Mesothelial cell of epicardium (in vitro differentiated cells): ENCODE measurements around the gene TOMM22. TPM values are rescaled to one million over a fixed set of nuclear protein-coding genes. Genes with fewer than 3 reads are reported as not detected.
"Not testable (repeated sequence)": the region's sequence is repeated elsewhere in the genome, so short reads cannot be mapped to it uniquely, and the experiment has no call there.

Experiments used
- DNase-seq, 2 experiments: peaks; one replicate each; pipeline ENCODE4 v3.0.0; 2021; ENCODE audit warnings: low spot score in 2 of 2; ENCODE audit not compliant: unreplicated experiment in 2 of 2
- H3K27ac Mint-ChIP-seq: 2 replicates; pipeline ENCODE4 v1.8.0; 2021; ENCODE audit warnings: mixed read lengths
- H3K27me3 Mint-ChIP-seq: 2 replicates; pipeline ENCODE4 v1.8.0; 2021; ENCODE audit warnings: low read depth, mixed read lengths
- H3K36me3 Mint-ChIP-seq: 2 replicates; pipeline ENCODE4 v1.8.0; 2021; ENCODE audit warnings: mixed read lengths
- H3K4me1 Mint-ChIP-seq: 2 replicates; pipeline ENCODE4 v1.8.0; 2021; ENCODE audit warnings: mixed read lengths
- H3K4me3 Mint-ChIP-seq: 2 replicates; pipeline ENCODE4 v1.8.0; 2021; ENCODE audit warnings: mild to moderate bottlenecking, moderate library complexity, mixed read lengths
- H3K9me3 Mint-ChIP-seq: 2 replicates; pipeline ENCODE4 v1.8.0; 2021; ENCODE audit warnings: mixed read lengths
- CTCF ChIP-seq: fragments of 200-600 bp; sonication (generic); IDR thresholded peaks from one replicate; pipeline ENCODE4 v1.5.0; 2021; ENCODE audit warnings: antibody characterized with exemption; ENCODE audit not compliant: unreplicated experiment
- total RNA-seq: library from RNA; stranded (reverse); gene quantifications from 3 replicates; pipeline ENCODE4 v1.2.1, GENCODE V29; 2021

Gene TOMM22
- 59.7 to 68.1 TPM (median 61.4 TPM) in 3 replicates for total RNA-seq

- Mint-ChIP-seq H3K4me1 (peaks cover 15% of the 10 kb centered on the region), H3K9me3 (peaks cover 5% of the 10 kb centered on the region), H3K27me3 (no peaks in the 10 kb centered on the region), H3K27ac (peak within 1 kb of the TSS; percentile 98), H3K36me3 (peaks cover 31% of the 10 kb centered on the region), H3K4me3 (peak within 1 kb of the TSS; percentile 100)
- peak; percentile 63 to 76 for DNase-seq
- no peak for TF ChIP-seq CTCF
Observed at GRCh38 chr22:38681582-38682335, at the start of gene TOMM22. Gene TOMM22 (plus strand): TSS chr22:38681957. CDS start chr22:38681979, 22 bp downstream.

- Mint-ChIP-seq H3K27me3 (no peaks in the 10 kb centered on the region), H3K9me3 (no peaks in the 10 kb centered on the region), H3K4me1 (no peaks in the 10 kb centered on the region), H3K36me3 (peaks cover 29% of the 10 kb centered on the region), H3K27ac (no peak overlapping the region), H3K4me3 (no peak overlapping the region)
- DNase-seq: no peak
- TF ChIP-seq CTCF: no peak
Observed at GRCh38 chr22:38632528-38632927, 49.2 kb upstream of the TOMM22 start.

GRCh38 chr22:38638216-38638615 is 43.5 kb upstream of the TOMM22 start:
- DNase-seq: no peak
- no peak overlapping the region for H3K27ac Mint-ChIP-seq
- TF ChIP-seq CTCF: no peak

GRCh38 chr22:38638728-38639127 is 43.0 kb upstream of the TOMM22 start:
- Mint-ChIP-seq H3K4me1 (no peaks in the 10 kb centered on the region), H3K27ac (no peak overlapping the region), H3K9me3 (no peaks in the 10 kb centered on the region), H3K27me3 (no peaks in the 10 kb centered on the region), H3K4me3 (no peak overlapping the region), H3K36me3 (peaks cover 28% of the 10 kb centered on the region)
- TF ChIP-seq CTCF: no peak
- DNase-seq: no peak

More at GRCh38 chr22:38638216-38638615, 43.5 kb upstream of the TOMM22 start:
- H3K9me3 Mint-ChIP-seq: no peaks in the 10 kb centered on the region
- H3K36me3 Mint-ChIP-seq: peaks cover 25% of the 10 kb centered on the region
- no peaks in the 10 kb centered on the region for H3K4me1 Mint-ChIP-seq
- no peak overlapping the region for H3K4me3 Mint-ChIP-seq
- H3K27me3 Mint-ChIP-seq: no peaks in the 10 kb centered on the region

- Mint-ChIP-seq H3K36me3 (peaks cover 32% of the 10 kb centered on the region), H3K4me1 (no peaks in the 10 kb centered on the region), H3K4me3 (no peak overlapping the region), H3K9me3 (no peaks in the 10 kb centered on the region), H3K27me3 (no peaks in the 10 kb centered on the region), H3K27ac (no peak overlapping the region)
- no peak for DNase-seq
- TF ChIP-seq CTCF: no peak
Observed at GRCh38 chr22:38641476-38642040, 40.2 kb upstream of the TOMM22 start.

GRCh38 chr22:38644245-38644644 is 37.5 kb upstream of the TOMM22 start:
- H3K36me3 Mint-ChIP-seq: peaks cover 39% of the 10 kb centered on the region
- H3K9me3 Mint-ChIP-seq, H3K4me3 Mint-ChIP-seq, H3K27me3 Mint-ChIP-seq, H3K27ac Mint-ChIP-seq, DNase-seq, H3K4me1 Mint-ChIP-seq: not testable (repeated sequence)
